HepG2 (cell line): ENCODE data around the gene CCDC30. TPM values are rescaled to one million over a fixed set of nuclear protein-coding genes. Genes with fewer than 3 reads are reported as not detected.

ENCODE experiments used
- AGO1 ChIP-seq: fragments of 200-400 bp; formaldehyde crosslinking; IDR thresholded peaks from 2 replicates; pipeline ENCODE4 v1.6.1; 2017; ENCODE audit warnings: mild to moderate bottlenecking, low read depth, low read length, moderate library complexity; ENCODE audit not compliant: poor library complexity, severe bottlenecking
- DMAP1 ChIP-seq: IDR thresholded peaks from 2 replicates; pipeline ENCODE4 v1.6.1; 2016
- GZF1 ChIP-seq: sonication (generic); formaldehyde crosslinking; IDR thresholded peaks from 2 replicates; pipeline ENCODE4 v1.5.1; 2020; ENCODE audit warnings: mild to moderate bottlenecking, missing genetic modification reagents
- HES4 ChIP-seq: sonication (generic); formaldehyde crosslinking; IDR thresholded peaks from 2 replicates; pipeline ENCODE4 v1.9.0; 2021; ENCODE audit warnings: mild to moderate bottlenecking, missing genetic modification reagents, borderline replicate concordance
- HNF4G ChIP-seq, 2 experiments: sonication (generic) in 1 of 2; formaldehyde crosslinking in 1 of 2; IDR thresholded peaks; 2 replicates each; pipeline versions ENCODE4 v1.4.0 to v1.6.1; 2011 to 2020; ENCODE audit warnings: borderline replicate concordance in 2 of 2, low read depth in 2 of 2, mild to moderate bottlenecking in 2 of 2, low read length in 1 of 2, missing genetic modification reagents in 1 of 2, moderate library complexity in 1 of 2
- NFIB ChIP-seq: sonication (generic); formaldehyde crosslinking; IDR thresholded peaks from 2 replicates; pipeline ENCODE4 v1.9.0; 2021; ENCODE audit warnings: missing genetic modification reagents, mild to moderate bottlenecking, borderline replicate concordance
- RFX5 ChIP-seq: IDR thresholded peaks from 2 replicates; pipeline ENCODE4 v1.6.1; 2011; ENCODE audit warnings: low read depth, low read length, improper control_type of control experiment
- SATB2 ChIP-seq: sonication (generic); formaldehyde crosslinking; IDR thresholded peaks from 2 replicates; pipeline ENCODE4 v1.5.0; 2020; ENCODE audit warnings: missing genetic modification reagents
- SRY ChIP-seq: sonication (generic); formaldehyde crosslinking; IDR thresholded peaks from 2 replicates; pipeline ENCODE4 v1.8.0; 2022; ENCODE audit warnings: mild to moderate bottlenecking, missing genetic modification reagents
- ZNF17 ChIP-seq: sonication (generic); formaldehyde crosslinking; IDR thresholded peaks from 2 replicates; pipeline ENCODE4 v1.5.0; 2020; ENCODE audit warnings: mild to moderate bottlenecking, missing genetic modification reagents
- ZNF263 ChIP-seq: sonication (generic); formaldehyde crosslinking; IDR thresholded peaks from 2 replicates; pipeline ENCODE4 v1.4.0; 2020; ENCODE audit warnings: missing genetic modification reagents
- ZNF569 ChIP-seq: sonication (generic); formaldehyde crosslinking; IDR thresholded peaks from 2 replicates; pipeline ENCODE4 v1.5.0; 2020; ENCODE audit warnings: mild to moderate bottlenecking, missing genetic modification reagents, moderate library complexity, borderline replicate concordance
- ZNF747 ChIP-seq: sonication (generic); formaldehyde crosslinking; IDR thresholded peaks from 2 replicates; pipeline ENCODE4 v1.8.1; 2023; ENCODE audit warnings: missing genetic modification reagents, mild to moderate bottlenecking, borderline replicate concordance
- polyA plus RNA-seq, 8 experiments: library from polyadenylated mRNA; depleted of rRNA in 3 of 8; stranded (reverse) in 7 of 8; unstranded in 1 of 8; fragments of >200 nt; fragmentation: Illumina TruSeq in 4 of 8; extraction: Trizol in 4 of 8; gene quantifications; 2 replicates each; pipeline versions ENCODE4 v1.2.1 to v1.2.3, GENCODE V29; 2011 to 2016; ENCODE audit warnings: low read depth in 4 of 8, missing spikeins in 1 of 8, mixed read lengths in 1 of 8; ENCODE audit not compliant: insufficient read depth in 1 of 8
- total RNA-seq, 5 experiments: library from RNA; depleted of rRNA; stranded (reverse); fragments of >200 nt; fragmentation: Illumina TruSeq; extraction: Trizol; gene quantifications; 2 replicates each; pipeline ENCODE4 v1.2.3, GENCODE V29; 2016; ENCODE audit warnings: low read depth in 1 of 5
- TF ChIP-seq, protein P1 (sequence below): sonication (generic); formaldehyde crosslinking; IDR thresholded peaks from 2 replicates; pipeline ENCODE4 v1.4.0; 2020; ENCODE audit warnings: mild to moderate bottlenecking, missing genetic modification reagents
- TF ChIP-seq, protein P2 (sequence below): IDR thresholded peaks from 2 replicates; pipeline ENCODE4 v1.6.1; 2016; ENCODE audit warnings: low read depth
- TF ChIP-seq, protein P3 (sequence below): sonication (generic); formaldehyde crosslinking; IDR thresholded peaks from 2 replicates; pipeline ENCODE4 v1.4.0; 2020; ENCODE audit warnings: missing genetic modification reagents
- TF ChIP-seq, protein P4 (sequence below): sonication (generic); formaldehyde crosslinking; IDR thresholded peaks from 2 replicates; pipeline ENCODE4 v1.5.0; 2020; ENCODE audit warnings: missing genetic modification reagents

The CCDC30 gene
- total and polyA plus RNA-seq, 2 of the 13 experiments (the other 11 are each of a cell fraction or from before 2014, with no cell fraction given): 0.25 to 0.77 TPM

DNA sequence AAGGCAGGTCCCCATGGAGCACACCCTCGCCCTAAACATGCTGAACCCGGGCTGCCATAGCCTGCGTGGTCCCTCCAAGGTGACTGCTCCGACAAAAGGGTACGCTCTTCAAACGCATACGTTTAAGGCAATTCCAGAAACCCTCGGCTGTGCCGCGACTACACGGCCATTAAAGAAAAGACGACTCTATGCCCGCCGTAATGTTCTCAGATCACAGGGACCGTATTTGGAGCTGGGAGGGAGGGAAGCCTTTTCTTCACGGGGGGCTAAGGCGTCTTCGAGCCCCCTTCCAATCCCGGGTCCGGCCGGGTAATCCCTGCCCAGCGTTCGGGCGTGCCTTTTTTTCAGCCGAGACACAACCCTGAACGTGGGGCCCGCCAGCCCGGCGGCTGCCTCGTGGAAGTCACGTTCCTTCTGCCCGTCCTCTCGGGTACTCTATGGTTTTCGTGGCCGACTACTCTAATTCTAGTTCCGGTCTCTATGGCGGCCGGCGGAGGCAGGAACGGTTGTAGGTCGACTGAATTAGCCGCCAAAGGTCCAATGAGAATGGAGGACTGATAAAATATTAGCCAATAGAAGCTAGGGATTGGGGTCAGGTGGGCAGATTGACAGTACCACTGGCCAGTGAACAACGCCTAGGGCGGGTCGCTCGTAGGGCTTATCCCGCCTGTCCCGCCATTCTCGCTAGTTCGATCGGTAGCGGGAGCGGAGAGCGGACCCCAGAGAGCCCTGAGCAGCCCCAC lies 218.8 kb downstream of the CCDC30 start, which contains the start of gene YBX1 (continued):
- TF ChIP-seq, protein P1, sequence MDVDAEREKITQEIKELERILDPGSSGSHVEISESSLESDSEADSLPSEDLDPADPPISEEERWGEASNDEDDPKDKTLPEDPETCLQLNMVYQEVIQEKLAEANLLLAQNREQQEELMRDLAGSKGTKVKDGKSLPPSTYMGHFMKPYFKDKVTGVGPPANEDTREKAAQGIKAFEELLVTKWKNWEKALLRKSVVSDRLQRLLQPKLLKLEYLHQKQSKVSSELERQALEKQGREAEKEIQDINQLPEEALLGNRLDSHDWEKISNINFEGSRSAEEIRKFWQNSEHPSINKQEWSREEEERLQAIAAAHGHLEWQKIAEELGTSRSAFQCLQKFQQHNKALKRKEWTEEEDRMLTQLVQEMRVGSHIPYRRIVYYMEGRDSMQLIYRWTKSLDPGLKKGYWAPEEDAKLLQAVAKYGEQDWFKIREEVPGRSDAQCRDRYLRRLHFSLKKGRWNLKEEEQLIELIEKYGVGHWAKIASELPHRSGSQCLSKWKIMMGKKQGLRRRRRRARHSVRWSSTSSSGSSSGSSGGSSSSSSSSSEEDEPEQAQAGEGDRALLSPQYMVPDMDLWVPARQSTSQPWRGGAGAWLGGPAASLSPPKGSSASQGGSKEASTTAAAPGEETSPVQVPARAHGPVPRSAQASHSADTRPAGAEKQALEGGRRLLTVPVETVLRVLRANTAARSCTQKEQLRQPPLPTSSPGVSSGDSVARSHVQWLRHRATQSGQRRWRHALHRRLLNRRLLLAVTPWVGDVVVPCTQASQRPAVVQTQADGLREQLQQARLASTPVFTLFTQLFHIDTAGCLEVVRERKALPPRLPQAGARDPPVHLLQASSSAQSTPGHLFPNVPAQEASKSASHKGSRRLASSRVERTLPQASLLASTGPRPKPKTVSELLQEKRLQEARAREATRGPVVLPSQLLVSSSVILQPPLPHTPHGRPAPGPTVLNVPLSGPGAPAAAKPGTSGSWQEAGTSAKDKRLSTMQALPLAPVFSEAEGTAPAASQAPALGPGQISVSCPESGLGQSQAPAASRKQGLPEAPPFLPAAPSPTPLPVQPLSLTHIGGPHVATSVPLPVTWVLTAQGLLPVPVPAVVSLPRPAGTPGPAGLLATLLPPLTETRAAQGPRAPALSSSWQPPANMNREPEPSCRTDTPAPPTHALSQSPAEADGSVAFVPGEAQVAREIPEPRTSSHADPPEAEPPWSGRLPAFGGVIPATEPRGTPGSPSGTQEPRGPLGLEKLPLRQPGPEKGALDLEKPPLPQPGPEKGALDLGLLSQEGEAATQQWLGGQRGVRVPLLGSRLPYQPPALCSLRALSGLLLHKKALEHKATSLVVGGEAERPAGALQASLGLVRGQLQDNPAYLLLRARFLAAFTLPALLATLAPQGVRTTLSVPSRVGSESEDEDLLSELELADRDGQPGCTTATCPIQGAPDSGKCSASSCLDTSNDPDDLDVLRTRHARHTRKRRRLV: peak; percentile 64; the same call in 1 of the 2 replicates
- TF ChIP-seq, protein P2, sequence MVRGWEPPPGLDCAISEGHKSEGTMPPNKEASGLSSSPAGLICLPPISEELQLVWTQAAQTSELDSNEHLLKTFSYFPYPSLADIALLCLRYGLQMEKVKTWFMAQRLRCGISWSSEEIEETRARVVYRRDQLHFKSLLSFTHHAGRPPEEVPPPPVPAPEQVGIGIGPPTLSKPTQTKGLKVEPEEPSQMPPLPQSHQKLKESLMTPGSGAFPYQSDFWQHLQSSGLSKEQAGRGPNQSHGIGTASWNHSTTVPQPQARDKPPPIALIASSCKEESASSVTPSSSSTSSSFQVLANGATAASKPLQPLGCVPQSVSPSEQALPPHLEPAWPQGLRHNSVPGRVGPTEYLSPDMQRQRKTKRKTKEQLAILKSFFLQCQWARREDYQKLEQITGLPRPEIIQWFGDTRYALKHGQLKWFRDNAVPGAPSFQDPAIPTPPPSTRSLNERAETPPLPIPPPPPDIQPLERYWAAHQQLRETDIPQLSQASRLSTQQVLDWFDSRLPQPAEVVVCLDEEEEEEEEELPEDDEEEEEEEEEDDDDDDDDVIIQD (CRISPR knock-in tag): no peak
- no peak for TF ChIP-seq GZF1 (CRISPR knock-in tag)
- no peak for TF ChIP-seq SATB2
- TF ChIP-seq ZNF569 (CRISPR knock-in tag): no peak
- TF ChIP-seq, protein P3, sequence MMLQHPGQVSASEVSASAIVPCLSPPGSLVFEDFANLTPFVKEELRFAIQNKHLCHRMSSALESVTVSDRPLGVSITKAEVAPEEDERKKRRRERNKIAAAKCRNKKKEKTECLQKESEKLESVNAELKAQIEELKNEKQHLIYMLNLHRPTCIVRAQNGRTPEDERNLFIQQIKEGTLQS (CRISPR knock-in tag): no peak
- TF ChIP-seq NFIB (CRISPR knock-in tag): no peak
- TF ChIP-seq ZNF747: no peak
- TF ChIP-seq SRY: peak; percentile 84; the same call in 1 of the 2 replicates
- TF ChIP-seq ZNF263 (CRISPR knock-in tag): peak; percentile 43; the same call in 1 of the 2 replicates
- TF ChIP-seq HES4 (CRISPR knock-in tag): no peak
- TF ChIP-seq DMAP1 (CRISPR knock-in tag): peak; percentile 93; the same call in 1 of the 2 replicates
- peak; percentile 39 for TF ChIP-seq AGO1
- TF ChIP-seq HNF4G (IDR thresholded peaks at IDR 0.05; ENCODE audit: borderline replicate concordance, low read depth, low read length): no peak
- TF ChIP-seq HNF4G (CRISPR knock-in tag; IDR thresholded peaks at IDR 0.05; ENCODE audit: borderline replicate concordance, low read depth): no peak
- TF ChIP-seq RFX5: no peak
- TF ChIP-seq, protein P4, sequence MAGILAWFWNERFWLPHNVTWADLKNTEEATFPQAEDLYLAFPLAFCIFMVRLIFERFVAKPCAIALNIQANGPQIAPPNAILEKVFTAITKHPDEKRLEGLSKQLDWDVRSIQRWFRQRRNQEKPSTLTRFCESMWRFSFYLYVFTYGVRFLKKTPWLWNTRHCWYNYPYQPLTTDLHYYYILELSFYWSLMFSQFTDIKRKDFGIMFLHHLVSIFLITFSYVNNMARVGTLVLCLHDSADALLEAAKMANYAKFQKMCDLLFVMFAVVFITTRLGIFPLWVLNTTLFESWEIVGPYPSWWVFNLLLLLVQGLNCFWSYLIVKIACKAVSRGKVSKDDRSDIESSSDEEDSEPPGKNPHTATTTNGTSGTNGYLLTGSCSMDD (CRISPR knock-in tag): no peak
- TF ChIP-seq ZNF17 (CRISPR knock-in tag): no peak
